Measurements from ENCODE around the gene FOXK1. TPM values are rescaled to one million over a fixed set of nuclear protein-coding genes. Genes with fewer than 3 reads are reported as not detected.

FOXK1 gene
- total RNA-seq, 4 donors from 2014 or later = 9.6 to 35.0 (median 12.5) TPM

DNA sequence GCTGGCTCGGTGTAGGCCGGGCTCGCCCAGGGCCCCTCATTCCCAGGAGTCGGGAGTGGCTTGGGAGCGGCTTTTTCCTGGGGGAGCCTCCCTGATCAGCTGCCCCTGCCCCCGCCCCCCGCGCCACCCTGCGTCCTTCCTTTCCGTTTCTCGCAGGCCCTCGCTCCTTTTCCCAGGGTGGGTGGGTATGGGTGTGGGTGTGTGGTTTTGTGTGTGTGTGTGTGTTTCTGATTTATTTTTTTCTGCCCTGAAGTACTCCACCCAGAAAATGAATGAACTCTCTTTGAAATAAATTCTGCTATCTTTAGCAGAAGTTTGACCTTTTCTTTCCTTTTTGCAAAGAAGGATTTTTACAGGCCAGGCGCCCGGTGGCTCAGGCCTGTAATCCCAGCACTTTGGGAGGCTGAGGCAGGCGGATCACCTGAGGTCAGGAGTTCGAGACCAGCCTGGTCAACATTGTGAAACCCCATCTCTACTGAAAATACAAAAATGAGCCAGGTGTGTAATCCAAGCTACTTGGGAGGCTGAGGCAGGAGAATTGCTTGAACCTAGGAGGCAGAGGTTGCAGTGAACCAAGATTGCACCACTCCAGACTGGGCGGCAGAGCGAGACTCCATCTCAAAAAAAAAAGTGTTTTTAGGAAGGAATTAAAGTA lies 63.3 kb downstream of the FOXK1 start:
- TF ChIP-seq, protein P1, sequence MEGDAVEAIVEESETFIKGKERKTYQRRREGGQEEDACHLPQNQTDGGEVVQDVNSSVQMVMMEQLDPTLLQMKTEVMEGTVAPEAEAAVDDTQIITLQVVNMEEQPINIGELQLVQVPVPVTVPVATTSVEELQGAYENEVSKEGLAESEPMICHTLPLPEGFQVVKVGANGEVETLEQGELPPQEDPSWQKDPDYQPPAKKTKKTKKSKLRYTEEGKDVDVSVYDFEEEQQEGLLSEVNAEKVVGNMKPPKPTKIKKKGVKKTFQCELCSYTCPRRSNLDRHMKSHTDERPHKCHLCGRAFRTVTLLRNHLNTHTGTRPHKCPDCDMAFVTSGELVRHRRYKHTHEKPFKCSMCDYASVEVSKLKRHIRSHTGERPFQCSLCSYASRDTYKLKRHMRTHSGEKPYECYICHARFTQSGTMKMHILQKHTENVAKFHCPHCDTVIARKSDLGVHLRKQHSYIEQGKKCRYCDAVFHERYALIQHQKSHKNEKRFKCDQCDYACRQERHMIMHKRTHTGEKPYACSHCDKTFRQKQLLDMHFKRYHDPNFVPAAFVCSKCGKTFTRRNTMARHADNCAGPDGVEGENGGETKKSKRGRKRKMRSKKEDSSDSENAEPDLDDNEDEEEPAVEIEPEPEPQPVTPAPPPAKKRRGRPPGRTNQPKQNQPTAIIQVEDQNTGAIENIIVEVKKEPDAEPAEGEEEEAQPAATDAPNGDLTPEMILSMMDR (IDR thresholded peaks at IDR 0.05; ENCODE audit: low read depth) = no peak

DNA sequence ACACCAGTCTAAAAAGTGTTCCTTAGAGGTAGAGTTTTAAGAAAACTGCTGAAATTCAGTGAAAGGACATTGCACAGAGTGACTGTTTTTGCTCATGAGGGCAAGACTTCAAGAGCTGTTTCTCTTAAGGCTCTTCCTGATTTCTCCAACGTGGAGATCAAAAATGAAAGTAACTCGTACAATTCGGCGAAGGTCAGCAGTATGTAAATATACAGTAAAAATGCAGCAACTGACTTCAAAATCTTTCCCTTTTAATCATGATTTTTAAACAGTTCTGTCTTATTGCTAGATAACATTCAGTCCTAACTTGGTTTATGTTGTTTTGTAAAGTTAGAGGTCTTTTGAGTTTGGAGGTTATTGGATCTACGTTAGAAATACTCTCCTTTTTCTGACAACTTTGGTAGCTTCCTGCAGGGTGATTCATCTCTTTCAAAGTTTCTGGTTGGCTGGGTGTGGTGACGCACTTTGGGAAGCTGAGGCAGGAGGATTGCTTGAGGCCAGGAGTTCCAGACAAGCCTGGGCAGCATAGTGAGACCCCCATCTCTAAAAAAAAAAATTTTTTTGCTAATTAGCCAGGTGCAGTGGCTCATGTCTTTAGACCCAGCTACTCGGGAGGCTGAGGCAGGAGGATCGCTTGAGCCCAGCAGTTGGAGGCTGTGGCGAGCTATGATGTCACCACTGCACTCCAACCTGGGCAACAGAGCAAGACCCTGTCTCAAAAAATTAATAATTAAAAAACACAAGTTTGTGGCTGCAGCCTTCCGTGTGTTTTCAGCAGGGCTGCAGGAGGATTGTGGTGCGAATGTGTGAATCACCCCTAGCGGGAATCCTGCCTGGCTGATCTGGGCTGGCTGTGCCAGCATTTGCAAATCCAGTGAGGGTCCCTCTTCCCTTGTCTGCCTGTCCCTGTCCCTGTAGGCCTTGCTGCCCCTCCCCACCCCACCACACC lies 64.2 kb downstream of the FOXK1 start:
- TF ChIP-seq, protein P1 (IDR thresholded peaks at IDR 0.05; ENCODE audit: low read depth) = no peak

DNA sequence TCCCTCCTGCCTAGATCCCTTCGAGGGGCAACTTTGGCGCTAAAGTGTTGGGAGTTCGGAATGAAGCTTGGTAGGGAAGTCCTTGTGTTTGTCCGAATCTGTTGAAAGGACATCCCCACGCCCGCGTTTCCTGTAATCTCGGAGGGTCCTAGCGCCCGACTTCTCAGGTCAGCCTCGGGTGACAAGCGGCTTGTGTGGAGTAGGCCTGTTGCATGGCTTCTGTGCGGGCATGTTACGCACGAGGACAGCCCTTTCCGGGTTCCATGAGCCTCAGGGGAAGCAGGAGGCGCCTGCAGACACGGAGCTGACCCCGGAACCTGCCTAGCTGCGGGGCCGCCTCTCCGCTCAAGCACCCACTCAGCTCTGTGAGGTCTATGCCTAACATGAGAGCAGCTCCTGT lies 64.9 kb downstream of the FOXK1 start:
- TF ChIP-seq, protein P1 (IDR thresholded peaks at IDR 0.05; ENCODE audit: low read depth) = no peak

DNA sequence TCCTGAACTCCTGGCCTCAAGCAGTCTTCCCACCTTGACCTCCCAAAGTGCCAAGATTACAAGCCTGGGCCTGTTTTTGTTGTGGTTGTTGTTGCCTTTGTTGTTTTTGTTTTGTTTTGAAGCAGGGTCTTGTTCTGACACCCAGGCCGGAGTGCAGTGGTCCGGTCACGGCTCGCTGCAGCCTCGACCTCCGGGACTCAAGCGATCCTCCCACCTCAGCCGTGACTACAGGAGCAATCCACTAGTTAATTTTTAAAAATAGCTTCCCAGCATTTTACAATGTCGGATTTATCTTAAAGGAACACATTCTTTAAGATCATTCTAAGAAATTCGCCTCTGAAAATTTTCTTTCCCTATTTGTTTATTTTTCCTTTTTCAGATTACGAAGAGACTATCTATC lies 65.7 kb downstream of the FOXK1 start:
- TF ChIP-seq, protein P1 (IDR thresholded peaks at IDR 0.05; ENCODE audit: low read depth) = no peak

DNA sequence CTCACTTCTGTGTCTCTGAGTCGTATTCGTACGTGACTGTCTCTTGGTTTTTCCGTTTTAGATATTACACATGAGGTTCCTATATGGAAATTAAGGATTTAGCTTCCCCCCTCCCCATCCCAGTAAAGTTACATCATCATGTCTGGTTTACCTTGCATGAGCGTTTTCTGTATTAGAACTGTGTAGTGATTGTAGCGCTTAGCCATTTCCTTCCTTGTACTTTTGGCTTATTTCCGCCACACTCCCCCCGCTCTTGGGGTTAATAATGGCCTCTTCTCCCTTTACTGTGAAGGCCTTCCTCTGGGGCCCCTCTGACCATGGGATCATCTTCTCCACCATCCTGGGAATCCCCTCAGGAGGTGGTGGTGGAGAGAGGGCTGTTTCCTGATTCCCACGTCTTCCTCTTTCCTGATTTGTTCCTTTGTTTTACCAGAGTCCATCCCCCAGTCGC lies 66.2 kb downstream of the FOXK1 start:
- TF ChIP-seq, protein P1 (IDR thresholded peaks at IDR 0.05; ENCODE audit: low read depth) = no peak

DNA sequence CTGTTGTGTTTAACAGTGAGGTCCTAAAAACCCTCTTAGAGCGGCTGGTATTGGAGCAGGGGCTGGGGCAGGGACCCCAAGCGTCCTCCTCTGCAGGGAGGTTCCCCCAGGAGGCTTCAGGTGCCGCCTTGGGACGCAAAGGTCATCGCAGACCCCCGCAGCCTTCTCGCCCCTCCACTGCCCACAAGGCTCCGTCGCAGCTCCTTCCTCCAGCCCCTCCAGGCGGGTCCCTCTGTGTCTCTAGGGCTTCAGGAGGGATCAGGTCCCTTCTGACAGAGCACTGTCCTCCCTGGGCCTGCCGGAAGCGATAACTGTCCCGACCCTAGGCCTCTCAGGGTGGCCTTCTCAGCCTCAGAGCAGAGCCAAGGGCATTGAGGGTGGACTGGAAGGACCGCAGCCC lies 67.3 kb downstream of the FOXK1 start:
- TF ChIP-seq, protein P1 (IDR thresholded peaks at IDR 0.05; ENCODE audit: low read depth) = no peak

DNA sequence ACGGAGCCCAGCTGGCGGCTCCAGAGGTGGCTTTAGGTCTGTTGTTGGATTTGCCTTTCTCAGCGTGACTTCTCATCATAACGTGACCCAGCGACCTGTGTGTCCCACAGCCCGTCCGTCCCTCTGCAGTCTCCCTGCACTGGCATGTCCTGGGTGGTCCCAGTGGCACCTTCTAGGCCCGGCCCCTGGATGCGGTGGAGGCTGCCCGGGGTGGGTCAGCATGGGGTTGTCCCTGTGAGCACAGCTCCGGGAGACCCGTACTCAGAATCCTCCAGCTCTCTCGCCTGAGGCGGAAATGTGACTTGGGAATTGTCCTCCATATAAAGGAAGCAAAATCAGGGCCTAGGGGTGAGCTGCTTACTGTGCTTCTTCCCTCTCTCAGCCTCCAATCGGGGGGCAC lies 67.7 kb downstream of the FOXK1 start:
- TF ChIP-seq, protein P1 (IDR thresholded peaks at IDR 0.05; ENCODE audit: low read depth) = no peak
